Measurements from ENCODE around the gene ASCC3.
"Not testable (repeated sequence)": the region's sequence is repeated elsewhere in the genome, so short reads cannot be mapped to it uniquely, and the experiment has no call there.

Gene ASCC3

DNA sequence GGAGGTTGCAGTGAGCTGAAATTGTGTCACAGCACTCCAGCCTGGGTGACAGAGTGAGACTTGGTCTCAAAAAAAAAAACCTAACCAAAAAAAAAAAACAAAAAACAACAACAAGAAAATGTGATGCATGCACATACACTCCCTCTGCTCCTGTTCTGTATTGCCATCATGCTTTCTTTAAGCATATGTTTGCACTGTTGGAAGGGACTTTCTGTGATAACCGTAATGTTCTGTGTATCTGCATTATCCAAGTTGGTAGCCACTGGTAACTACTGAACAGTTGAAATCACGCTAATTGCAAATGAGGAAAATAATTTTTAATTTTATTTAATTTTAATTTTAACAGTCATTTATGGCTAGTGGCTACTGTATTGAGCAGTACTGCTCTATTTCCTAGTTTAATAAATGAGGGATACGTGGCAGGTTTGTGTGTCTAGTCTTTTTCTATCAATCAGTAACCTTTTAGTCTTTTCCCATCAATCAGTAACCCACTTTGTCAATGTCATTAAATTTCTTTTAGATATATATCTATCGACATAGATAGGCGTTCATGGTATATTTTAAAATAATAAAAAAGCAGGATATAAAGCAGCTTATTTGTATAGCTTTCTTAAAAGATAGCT lies 135.6 kb downstream of the ASCC3 start:
- no peak for DNase-seq (ENCODE audit: low read depth, low spot score)
- H3K4me3 ChIP-seq (ENCODE audit: low read length) = no peak overlapping the region

DNA sequence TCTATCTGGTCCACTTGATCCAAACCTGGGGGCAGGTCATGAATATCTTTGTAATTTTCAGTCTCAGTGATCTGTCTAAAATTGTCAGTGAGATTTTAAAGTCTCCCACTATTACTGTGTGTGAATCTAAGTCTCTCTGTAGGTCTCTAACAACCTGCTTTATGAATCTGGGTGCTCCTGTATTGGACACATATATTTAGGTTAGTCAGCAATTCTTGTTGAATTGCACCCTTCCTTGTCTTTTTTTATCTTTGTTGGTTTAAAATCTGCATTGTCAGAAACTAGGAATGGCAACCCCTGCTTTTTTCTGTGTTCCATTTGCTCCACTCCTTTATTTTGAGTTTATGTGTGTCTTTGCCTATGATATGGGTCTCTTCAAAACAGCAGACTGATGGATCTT lies 140.7 kb downstream of the ASCC3 start:
- no peak overlapping the region for H3K4me3 ChIP-seq (ENCODE audit: low read length)
- DNase-seq (ENCODE audit: low read depth, low spot score) = no peak

DNA sequence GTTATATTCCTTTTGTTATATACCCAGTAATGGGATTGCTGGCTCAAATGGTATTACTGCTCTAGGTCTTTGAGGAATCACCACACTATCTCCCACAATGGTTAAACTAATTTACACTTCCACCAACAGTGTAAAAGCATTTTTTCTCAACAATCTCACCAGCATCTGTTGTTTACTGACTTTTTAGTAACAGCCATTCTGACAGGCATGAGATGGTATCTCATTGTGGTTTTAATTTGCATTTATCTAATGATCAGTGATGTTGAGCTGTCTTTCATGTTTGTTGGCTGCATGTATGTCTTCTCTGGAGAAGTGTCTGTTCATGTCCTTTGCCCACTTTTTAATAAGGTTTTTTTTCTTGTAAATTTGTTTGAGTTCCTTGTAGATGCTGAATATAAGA lies 143.4 kb downstream of the ASCC3 start:
- DNase-seq (ENCODE audit: low read depth, low spot score) = peak; percentile 35
- H3K4me3 ChIP-seq (ENCODE audit: low read length) = not testable (repeated sequence)

DNA sequence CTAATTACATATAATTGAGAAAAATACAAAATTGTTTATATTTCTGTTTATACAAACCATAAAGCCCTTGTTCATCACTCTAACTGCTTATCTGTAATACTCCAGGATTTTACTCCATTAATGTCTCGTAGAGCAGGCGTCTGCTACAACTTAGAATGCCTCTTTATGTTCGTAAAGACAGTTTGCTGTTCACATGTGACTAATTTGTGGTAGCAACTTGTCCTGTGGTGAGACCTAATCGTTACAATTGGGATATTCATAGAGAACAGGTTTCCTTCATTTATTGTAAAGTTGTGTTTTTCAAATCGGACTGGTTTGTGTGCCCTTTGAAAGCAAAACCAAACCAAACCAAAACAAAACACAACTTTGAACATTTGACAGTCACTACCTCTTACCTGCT lies 149.7 kb downstream of the ASCC3 start:
- DNase-seq (ENCODE audit: low read depth, low spot score) = no peak
- H3K4me3 ChIP-seq (ENCODE audit: low read length) = no peak overlapping the region

DNA sequence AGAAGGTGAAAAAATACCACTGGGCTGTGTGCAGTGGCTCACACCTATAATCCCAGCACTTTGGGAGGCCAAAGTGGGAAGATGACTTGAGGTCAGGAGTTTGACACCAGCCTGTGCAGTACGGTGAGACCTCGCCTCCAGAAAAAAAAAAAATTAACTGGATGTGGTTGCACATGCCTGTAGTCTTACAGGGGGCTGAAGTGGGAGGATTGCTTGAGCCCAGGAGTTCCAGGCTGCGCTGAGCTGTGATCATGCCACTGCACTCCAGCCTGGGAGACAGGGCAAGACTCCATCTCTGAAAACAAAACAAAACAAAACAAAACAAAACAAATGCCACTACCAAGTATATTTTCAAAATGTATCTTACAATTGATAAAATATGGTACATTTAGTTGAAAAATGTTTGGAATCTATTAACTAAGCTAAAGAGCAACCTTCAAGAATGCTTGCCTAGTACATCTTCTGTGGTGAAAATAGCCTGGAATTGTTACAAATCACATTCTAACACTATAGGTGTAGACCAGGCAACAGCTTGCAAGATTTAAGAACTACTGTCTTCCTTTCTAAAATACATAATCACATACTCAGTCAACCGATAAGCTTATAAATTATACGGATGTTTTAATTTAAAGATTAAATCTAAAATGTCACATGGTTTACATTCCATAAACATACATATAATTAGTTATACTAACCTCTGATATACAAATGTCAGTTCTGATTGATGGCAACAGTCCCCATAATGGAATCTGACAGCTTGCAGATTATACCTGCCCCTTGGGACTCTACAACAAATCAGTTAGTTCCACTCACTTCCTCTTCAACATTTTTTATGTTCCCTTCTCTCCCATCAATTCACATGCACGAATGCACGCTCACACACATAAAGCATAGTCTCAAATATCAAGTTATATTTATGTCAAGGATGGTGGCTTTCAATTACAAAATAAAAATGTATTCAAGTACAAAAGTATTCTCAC lies 150.8 kb downstream of the ASCC3 start:
- DNase-seq (ENCODE audit: low read depth, low spot score) = no peak
- H3K4me3 ChIP-seq (ENCODE audit: low read length) = no peak overlapping the region

DNA sequence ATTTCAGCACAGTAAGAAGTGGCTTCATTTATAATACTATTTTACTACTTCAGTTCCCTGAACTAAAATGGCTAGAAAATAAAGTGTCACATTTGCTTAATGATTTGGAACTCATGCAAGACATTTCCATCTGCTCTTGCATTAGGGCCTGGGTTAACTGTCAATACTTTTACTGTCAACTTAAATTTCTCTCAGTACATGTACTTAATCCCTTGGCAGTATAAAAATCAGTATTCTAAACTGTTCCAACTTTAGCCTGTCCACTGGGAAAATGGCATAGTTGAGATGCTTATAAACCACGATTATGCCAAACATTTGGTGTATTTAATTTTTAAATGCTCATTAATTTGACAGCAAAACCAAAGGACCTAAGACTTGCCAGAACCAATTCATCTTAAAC lies 154.5 kb downstream of the ASCC3 start:
- DNase-seq (ENCODE audit: low read depth, low spot score) = no peak
- H3K4me3 ChIP-seq (ENCODE audit: low read length) = no peak overlapping the region

DNA sequence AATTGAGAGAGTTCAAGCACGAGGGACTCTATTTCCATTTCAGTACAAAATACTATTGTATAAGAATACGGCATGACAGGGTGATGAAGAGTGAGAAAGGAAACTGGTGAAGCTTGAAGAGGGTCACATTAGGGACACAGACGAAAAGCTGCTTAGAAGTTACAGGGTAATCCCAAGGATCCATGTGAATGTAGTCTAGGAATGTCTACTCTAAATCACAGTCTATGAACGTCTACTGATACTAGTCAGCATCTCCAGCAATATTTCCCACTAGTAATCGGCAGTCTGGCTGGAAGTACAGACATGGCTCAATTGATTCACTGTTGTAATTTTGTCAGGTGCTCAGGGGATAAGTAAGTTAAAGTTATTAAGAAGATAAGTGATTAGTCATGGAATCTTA lies 156.4 kb downstream of the ASCC3 start:
- no peak overlapping the region for H3K4me3 ChIP-seq (ENCODE audit: low read length)
- DNase-seq (ENCODE audit: low read depth, low spot score) = no peak

DNA sequence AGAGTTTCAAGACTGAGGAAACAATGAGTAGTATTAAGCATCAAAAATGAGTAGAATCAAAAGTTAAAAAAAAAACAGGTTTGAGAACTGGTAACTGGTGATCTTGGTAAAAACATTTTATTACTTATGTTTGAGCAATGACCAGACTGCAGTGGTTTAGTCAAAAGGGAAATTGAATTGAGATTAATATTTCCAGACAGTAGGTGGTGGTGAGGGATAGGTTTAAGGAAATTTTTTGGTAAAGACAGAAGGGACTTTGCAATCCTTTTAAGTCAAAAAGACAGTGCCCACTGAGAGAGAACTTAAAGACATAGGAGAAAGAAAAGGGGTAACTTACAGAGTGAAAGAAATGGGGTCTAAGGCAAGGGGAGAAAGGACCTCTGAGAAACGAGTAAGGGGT lies 156.9 kb downstream of the ASCC3 start:
- H3K4me3 ChIP-seq (ENCODE audit: low read length) = no peak overlapping the region
- no peak for DNase-seq (ENCODE audit: low read depth, low spot score)

DNA sequence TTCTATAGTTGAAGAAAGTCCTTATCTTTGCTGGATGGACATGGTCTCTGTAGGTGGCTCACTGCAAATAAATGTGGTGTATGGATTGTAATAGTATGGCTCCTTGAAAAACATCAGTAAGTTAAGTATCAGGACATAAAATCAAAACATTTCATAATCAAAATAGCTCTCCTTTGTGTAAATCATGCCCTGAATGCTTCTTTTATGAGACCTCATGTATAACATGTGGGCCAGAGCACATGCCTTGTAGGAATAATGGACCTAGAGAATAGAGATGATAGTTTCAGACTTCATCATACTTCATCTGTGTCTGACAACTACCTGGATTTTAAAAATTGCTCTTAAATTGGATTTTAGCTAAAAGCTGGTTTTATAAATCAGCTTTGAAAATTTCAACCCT lies 159.9 kb downstream of the ASCC3 start:
- no peak overlapping the region for H3K4me3 ChIP-seq (ENCODE audit: low read length)
- no peak for DNase-seq (ENCODE audit: low read depth, low spot score)

DNA sequence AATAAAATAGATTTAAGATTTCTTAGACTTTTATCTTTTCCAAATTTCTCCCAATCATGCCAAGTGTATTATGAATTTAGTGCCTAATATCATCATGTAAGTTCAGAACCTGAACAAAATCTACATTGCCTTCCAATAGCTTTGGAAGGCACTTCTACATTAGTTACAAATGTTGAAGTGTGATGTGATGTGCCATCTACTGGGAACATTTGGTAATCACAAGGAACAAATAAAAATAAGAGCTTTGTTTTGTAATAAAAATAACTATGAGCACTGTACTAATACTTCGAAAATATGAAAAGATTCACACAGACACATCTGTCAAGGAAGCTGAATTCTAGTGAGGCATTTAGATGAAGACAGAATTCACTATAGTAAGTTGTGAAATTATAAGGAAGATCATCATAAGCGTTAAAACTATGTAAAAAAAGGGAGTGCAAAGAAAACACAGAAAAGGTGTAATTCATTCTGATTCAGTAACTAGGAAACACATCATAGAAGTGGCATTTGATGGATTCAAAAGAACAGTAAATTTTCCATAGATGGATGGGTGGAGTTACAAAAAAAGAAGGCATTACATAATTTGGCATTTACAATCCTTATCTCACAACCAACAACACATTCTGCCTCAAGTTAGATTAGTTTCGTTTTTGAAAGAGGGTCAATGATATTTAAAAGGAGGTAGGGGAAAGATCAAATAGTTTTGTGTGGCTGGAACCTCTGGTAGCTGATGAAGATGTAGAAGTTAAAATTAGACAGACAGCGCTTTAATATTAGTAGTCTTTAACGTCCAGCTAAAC lies 161.0 kb downstream of the ASCC3 start:
- peak; percentile 35 for DNase-seq (ENCODE audit: low read depth, low spot score)
- H3K4me3 ChIP-seq (ENCODE audit: low read length) = no peak overlapping the region

DNA sequence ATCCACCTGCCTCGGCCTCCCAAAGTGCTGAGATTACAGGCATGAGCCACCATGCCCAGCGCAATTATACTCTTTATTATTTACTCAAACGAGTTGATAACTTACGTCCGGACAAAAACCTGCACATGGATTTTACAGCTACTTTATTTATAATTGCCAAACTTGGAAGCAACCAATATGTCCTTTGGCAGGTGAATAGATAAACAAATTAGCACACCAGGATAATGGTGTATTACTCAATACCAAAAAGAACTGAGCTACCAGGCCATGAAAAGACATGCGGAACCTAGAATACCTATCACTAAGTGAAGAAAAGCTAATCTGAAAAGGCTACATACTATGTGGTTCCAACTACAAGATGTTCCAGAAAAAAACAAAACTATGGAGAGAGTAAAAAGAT lies 168.1 kb downstream of the ASCC3 start:
- no peak overlapping the region for H3K4me3 ChIP-seq (ENCODE audit: low read length)
- no peak for DNase-seq (ENCODE audit: low read depth, low spot score)

DNA sequence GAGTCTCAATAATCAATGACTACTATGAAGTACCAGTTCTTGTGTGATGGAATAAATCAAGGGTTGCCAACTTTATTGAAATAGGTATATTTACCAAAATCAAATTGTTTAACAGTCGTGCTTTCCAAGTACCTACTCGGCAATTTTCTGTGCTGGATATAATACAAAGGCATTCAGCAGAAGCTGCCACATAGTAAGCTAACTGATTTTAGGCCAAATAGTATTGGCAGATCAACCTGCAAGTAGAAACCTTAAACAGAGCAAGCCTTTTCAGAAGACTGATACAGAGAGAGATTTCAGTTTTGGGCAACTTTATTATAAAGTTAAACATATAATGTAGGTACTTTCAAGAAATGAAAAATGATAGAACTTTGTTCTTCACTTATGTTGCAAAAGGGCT lies 174.6 kb downstream of the ASCC3 start:
- no peak overlapping the region for H3K4me3 ChIP-seq (ENCODE audit: low read length)
- DNase-seq (ENCODE audit: low read depth, low spot score) = no peak

DNA sequence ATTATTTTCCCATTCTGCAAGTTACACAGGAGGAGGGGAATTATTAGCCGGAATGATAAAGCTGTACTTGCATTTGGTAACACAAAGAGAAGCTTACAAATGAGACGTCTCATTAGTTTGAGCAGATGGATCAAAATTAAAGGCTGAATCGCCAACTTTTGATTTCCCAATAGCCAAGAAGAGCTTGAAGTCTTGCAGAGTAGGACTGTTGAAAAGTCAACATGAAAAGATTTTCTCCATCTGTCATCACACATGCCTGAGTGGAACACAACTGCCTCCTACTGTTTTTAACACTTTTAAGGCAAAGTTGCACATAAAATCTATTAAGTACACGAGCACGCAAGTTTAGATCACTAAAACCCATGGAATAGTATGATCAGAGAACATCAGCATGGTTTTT lies 176.2 kb downstream of the ASCC3 start:
- DNase-seq (ENCODE audit: low read depth, low spot score) = no peak
- no peak overlapping the region for H3K4me3 ChIP-seq (ENCODE audit: low read length)

DNA sequence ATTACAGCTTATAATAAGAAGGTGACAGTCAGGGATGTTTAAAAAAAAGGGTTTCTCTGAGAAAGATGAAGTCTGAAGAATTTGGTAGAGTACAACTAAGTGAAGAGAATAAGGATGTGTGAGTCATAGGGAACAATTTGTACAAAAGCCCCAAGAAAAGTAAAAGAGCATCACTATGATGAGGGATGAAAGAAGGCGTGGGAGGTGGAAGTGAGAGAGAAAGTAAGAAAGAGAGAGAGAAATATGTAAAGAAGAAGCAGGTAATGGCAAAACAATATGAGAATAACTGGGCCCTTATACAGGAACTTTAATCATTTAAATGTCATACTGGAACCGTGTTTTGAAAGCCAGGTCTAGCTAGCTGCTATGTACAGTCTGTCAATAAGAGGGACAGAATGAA lies 179.4 kb downstream of the ASCC3 start:
- H3K4me3 ChIP-seq (ENCODE audit: low read length) = no peak overlapping the region
- no peak for DNase-seq (ENCODE audit: low read depth, low spot score)

DNA sequence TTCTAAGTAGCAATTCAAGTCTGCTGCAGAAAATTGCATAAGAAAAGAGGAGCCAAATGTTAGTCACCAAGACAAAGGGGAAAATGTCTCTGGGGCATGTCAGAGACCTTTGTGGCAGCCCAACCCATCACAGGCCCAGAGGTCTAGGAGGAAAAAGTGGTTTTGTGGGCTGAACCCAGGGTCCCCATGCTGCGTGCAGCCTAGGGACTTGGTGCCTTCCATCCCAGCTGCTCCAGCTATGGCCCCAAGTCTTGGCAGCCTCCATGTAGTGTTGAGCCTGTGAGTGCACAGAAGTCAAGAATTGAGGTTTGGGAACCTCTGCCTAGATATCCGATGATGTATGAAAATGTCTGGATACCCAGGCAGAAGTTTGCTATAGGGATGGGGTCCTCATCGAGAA lies 181.1 kb downstream of the ASCC3 start:
- H3K4me3 ChIP-seq (ENCODE audit: low read length) = no peak overlapping the region
- DNase-seq (ENCODE audit: low read depth, low spot score) = no peak

DNA sequence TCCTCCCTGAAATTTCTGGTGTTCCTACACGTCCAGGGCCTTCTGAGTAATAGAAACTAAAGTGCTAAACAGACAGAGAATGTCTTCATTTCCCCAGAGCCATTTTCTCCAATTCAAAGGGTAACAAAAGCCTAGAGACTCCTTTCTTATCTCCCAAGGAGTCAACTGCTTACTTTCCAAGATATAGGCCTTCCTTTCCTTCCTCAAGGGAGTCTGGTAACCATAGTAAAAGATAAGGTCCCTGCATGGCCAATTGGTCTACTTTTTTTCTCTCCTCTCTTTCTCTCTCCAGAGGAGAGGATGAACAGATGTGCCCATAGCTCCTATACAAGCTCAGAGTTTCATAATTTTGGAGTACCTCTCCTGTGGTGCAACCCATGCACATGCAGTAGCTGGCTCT lies 185.7 kb downstream of the ASCC3 start:
- no peak for DNase-seq (ENCODE audit: low read depth, low spot score)
- no peak overlapping the region for H3K4me3 ChIP-seq (ENCODE audit: low read length)

DNA sequence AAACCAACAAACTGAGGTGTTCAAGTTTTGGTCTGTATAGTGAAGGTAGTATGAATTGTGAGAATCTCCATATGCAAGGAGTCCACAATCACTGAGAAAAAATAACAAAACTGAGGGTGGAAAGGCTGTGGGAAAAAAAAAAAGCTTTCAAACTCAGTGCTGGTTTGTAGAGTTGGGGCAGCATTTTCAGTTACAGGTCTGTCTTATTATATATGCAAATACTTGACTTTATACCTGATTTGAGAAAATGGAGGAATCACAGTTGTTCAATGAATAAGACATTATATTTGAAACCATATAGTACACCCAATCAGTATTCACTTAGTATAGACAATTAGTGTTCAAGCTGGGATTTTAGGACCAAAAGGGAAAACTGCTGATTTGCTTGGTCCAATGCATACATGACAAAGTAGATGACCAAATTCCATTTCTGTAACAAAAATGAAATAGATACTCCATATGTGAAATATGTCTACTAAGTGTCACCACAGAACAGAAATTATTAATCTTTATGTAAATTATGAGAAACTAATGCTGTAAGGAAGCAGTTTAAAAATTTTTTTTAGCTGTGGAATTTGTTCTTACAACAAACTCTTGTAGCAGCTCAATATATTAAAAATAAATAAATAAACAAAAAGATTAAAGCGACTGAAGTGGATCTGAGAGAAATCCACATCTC lies 187.7 kb downstream of the ASCC3 start:
- DNase-seq (ENCODE audit: low read depth, low spot score) = no peak
- H3K4me3 ChIP-seq (ENCODE audit: low read length) = no peak overlapping the region

DNA sequence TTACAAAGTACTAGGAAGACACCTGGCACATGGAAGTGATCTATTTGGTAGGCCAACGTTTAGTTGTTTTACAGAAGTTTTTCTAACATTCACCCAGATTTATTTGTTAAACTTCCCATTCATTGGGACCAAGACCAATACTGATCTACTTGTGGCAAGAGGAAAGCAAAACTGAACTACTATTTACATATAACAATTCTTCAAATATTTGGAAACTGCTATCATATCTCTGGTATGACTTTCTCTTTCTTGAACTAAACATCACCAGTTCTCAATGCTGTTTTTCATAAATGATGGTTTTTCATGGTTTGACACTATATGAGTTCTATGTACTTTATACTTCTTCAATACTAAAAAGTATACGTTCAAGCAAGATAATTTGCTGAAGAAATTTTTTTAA lies 189.2 kb downstream of the ASCC3 start:
- no peak overlapping the region for H3K4me3 ChIP-seq (ENCODE audit: low read length)
- DNase-seq (ENCODE audit: low read depth, low spot score) = no peak

DNA sequence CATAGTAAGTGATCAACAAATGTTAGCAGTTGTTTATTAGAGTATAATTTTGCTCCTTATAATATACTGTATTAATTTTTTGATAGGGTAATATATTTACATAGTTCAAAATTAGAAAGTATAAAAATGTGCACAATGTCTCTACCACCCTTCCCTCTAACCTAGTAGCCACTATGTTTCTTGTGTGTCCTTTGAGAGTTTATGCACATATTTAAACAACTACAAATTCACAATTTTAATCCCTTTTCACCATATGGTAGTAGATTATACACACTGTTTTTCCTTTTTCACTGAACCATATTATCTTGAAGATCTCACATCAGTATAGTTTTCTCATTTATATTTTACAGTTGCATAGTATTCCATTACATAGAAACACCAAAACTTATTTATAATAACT lies 194.9 kb downstream of the ASCC3 start:
- DNase-seq (ENCODE audit: low read depth, low spot score) = no peak
- H3K4me3 ChIP-seq (ENCODE audit: low read length) = no peak overlapping the region

All from Jurkat, Clone E6-1 (cell line).